Fibroblast of lung (primary cell): Measurements from ENCODE around the gene PDZD2.

Experiments
- EZH2 ChIP-seq: IDR thresholded peaks from 2 replicates; pipeline ENCODE4 v1.5.1; 2012; ENCODE audit warnings: low read length, control low read depth, mild to moderate bottlenecking; ENCODE audit errors: missing control alignments
- TF ChIP-seq, protein P1 (sequence below), 2 donors: IDR thresholded peaks in 1 of 2; conservative IDR thresholded peaks in 1 of 2; 1 replicate in 1 of 2; 2 replicates in 1 of 2; pipeline ENCODE4 v1.5.1; 2011 to 2012; ENCODE audit warnings: low read length in 2 of 2, control low read depth in 1 of 2, inconsistent platforms in 1 of 2, low read depth in 1 of 2, mild to moderate bottlenecking in 1 of 2

DNA sequence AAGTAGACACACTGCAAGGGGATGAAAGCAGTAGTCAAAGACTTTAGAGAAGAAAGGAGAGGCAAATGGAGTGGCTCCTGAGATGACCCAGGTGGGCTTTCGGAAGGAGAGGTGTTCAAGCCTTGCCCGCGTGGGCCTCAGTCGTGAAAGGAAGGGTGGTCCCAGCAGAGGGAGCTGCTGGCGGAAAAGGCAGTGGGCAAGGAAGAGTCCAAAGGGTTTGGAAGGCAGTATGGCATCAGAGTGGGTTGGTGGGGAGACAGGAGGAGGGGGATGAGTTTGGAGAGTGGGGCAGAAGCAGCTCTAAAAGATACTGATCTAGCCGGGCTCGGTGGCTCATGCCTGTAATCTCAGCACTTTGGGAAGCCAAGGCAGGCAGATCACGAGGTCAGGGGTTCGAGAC lies 369.8 kb downstream of the PDZD2 start:
- TF ChIP-seq, protein P1, sequence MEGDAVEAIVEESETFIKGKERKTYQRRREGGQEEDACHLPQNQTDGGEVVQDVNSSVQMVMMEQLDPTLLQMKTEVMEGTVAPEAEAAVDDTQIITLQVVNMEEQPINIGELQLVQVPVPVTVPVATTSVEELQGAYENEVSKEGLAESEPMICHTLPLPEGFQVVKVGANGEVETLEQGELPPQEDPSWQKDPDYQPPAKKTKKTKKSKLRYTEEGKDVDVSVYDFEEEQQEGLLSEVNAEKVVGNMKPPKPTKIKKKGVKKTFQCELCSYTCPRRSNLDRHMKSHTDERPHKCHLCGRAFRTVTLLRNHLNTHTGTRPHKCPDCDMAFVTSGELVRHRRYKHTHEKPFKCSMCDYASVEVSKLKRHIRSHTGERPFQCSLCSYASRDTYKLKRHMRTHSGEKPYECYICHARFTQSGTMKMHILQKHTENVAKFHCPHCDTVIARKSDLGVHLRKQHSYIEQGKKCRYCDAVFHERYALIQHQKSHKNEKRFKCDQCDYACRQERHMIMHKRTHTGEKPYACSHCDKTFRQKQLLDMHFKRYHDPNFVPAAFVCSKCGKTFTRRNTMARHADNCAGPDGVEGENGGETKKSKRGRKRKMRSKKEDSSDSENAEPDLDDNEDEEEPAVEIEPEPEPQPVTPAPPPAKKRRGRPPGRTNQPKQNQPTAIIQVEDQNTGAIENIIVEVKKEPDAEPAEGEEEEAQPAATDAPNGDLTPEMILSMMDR (conservative IDR thresholded peaks at IDR 0.05 in 1 of 2, IDR thresholded peaks at IDR 0.05 in 1 of 2; ENCODE audit: low read depth in 1 of 2, low read length in 2 of 2), result no peak
- TF ChIP-seq EZH2, result no peak
